GM23248 (cell line): ENCODE data around the gene ATF1.

Source experiments
- EZH2 ChIP-seq: fragments of 200-600 bp; sonication (generic); IDR thresholded peaks from 2 replicates; pipeline ENCODE4 v1.6.1; 2018; ENCODE audit warnings: antibody characterized with exemption, mild to moderate bottlenecking; ENCODE audit not compliant: insufficient read depth, poor library complexity, severe bottlenecking
- EZH2phosphoT487 ChIP-seq: fragments of 200-600 bp; sonication (generic); IDR thresholded peaks from 2 replicates; pipeline ENCODE4 v1.6.1; 2018; ENCODE audit warnings: antibody characterized with exemption, moderate library complexity, mild to moderate bottlenecking, low read depth; ENCODE audit not compliant: insufficient read depth

- TF ChIP-seq EZH2 = no peak
- TF ChIP-seq EZH2phosphoT487 = no peak
These were observed 21.6 kb downstream of the ATF1 start for GRCh38 chr12:50785406-50786001.
